NK-92 (cell line): ENCODE data around the gene UBE2D2.
"Not testable (repeated sequence)": the region's sequence is repeated elsewhere in the genome, so short reads cannot be mapped to it uniquely, and the experiment has no call there.

Source experiments
- DNase-seq: peaks from one replicate; lab custom pipeline; 2025; ENCODE audit not compliant: unreplicated experiment; lab: John Stamatoyannopoulos, UW

The UBE2D2 gene

GRCh38 chr5:139560752-139561654 is at the start of gene UBE2D2:
Gene UBE2D2, plus strand, starts transcription at chr5:139561339. Its CDS starts 453 bp downstream, at chr5:139561792.
- DNase-seq = peak; percentile 76

- no peak for DNase-seq
These were observed 48.3 kb upstream of the UBE2D2 start for GRCh38 chr5:139512786-139513390.

GRCh38 chr5:139513434-139513833 is 47.7 kb upstream of the UBE2D2 start:
- DNase-seq = peak; percentile 14

- no peak for DNase-seq
These were observed 47.2 kb upstream of the UBE2D2 start for GRCh38 chr5:139513852-139514485.

DNA sequence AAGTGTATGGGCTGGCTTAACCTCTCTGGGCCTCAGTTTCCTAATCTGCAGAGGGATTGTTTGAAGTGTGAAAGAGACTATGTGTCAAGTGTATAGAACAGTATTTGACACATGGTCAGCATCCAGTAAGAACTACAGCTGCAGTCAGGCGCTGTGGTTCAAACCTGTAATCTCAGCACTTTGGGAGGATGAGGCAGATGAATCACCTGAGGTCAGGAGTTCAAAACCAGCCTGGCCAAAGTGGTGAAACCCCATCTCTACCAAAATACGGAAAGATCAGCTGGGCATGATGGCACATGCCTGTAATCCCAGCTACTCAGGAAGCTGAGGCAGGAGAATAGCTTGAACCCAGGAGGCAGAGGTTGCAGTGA is 46.7 kb upstream of the UBE2D2 start:
- DNase-seq = no peak

DNA sequence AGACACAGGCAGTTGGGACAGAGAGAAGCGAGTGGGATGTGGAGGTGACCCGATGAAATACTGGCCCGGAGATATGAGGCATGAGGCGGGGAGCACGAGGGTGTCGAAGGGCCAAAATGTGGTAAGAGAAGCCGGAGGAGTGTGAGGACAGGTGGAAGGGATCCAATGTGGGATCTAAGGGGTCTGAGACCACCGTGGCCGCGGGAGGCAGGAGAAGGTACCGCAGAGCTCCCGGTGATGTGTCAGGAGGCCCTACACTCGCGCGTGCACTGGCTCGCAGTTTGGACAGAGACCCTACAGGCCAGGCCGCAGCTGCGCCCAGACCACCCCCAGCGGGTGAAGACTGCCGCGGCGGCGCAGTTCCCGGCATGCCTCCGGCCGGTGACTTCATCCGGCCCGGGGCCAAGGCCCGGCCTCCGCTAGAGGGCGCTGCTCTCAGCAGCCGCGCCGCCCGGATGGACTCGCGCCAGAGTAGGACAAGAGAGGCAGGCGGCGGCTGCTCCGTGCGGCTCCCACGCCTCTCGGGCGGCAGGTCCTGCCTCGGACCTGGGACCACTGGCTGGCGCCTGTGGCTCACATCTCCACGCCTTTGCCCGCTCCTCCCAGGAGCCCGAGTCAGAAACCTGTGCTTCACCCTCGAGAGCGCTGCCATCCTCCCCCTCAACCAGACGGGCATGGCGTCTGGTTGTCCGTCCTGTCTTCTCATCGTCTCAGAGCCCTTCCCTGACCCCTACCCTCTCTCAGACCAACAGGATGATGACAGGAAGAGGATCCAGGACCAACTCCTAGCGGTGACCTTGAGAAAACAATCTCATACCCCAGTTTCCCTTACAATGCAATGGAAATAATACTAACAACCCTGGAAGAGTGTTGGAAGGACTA is 43.2 kb upstream of the UBE2D2 start:
- no peak for DNase-seq

GRCh38 chr5:139523635-139524445 is 37.3 kb upstream of the UBE2D2 start:
- no peak for DNase-seq

DNA sequence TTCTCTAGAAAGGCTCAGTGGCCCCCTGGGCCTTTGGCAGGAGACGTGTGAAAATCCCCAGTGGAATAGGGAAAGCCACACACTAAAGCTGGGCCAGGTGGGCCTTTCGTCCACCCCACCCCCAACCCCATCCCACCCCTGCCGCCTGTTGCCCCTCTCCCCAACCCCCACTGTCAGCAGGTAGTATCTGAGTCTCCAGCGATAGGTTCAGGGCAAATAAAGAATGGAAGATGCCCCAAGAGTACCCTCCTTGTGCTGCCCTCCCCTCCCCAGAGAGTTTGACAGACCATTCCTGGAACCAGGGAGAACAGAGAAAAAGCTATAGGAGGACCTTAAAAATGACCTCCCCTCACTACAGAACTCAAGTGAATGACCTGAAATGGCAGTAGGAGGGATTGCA is 36.7 kb upstream of the UBE2D2 start:
- no peak for DNase-seq

DNA sequence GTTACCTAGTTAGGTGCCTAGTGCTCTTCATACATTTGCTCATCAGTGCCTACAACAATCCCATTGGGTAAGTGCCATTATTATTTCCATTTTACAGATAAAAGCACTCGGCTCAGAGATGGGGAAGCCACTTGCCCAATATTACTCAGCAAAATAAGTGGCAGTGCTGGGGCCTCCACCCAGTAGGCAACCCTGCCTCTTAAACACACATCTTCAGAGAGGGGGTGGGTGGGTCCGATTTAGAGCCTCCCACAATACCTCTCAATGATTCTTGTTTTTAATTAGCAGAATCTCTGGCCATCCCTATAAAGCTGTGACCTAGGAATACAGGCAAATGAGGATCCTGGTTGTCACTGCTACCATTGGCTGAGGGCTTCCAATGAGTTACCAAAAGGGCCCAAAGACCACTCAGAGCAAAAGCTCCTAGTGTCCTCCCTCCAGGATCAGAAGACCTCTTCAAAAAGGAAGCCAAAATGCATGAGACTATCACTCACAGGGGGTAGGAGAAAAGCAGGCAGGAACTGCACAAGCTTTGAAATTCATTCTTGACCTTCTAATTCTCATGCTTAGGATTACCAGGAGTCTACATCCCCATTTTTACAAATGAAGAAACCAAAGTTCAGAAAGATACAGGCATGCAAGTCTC is 36.1 kb upstream of the UBE2D2 start:
- DNase-seq = no peak

DNA sequence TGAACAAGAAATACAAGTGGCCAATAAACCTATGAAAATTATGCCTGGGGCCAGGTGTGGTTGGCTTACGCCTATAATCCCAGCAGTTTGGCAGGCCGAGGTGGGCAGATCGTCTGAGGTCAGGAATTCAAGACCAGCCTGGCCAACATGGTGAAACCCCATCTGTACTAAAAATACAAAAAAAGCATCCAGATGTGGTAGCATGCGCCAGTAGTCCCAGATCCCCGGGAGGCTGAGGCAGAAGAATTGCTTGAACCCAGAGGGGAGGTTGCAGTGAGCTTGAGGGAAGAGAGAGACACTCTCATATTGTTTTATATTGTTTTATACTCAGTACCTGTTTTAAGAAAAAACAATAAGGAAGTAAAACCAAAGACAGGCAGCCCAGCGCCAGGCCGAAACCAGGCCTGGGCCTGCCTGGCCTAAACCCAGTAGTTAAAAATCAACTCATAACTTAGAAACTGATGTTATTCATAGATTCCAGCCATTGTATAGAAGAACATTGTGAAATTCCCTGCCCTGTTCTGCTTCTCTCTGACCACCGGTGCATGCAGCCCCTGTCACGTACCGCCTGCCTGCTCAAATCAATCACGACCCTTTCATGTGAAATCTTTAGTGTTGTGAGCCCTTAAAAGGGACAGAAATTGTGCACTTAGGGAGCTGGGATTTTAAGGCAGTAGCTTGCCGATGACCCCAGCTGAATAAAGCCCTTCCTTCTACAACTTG is 35.4 kb upstream of the UBE2D2 start:
- DNase-seq = not testable (repeated sequence)

GRCh38 chr5:139526309-139527089 is 34.6 kb upstream of the UBE2D2 start:
- not testable (repeated sequence) for DNase-seq

DNA sequence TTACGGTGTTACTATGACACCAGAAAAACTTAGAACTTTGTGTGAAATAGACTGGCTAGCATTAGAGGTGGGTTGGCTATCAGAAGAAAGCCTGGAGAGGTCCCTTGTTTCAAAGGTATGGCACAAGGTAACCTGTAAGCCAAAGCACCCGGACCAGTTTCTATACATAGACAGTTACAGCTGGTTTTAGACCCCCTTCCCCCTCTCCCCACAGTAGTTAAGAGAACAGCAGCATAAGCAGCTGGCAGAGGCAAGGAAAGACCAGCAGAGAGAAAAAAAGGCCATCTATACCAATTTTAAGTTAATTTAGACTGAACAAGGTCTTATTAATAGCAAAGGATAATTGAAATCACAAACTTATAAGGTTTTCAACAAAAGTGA is 34.1 kb upstream of the UBE2D2 start:
- DNase-seq = not testable (repeated sequence)

GRCh38 chr5:139527896-139528467 is 33.2 kb upstream of the UBE2D2 start:
- DNase-seq = not testable (repeated sequence)

- DNase-seq = not testable (repeated sequence)
These were observed 32.4 kb upstream of the UBE2D2 start for GRCh38 chr5:139528695-139529094.

DNA sequence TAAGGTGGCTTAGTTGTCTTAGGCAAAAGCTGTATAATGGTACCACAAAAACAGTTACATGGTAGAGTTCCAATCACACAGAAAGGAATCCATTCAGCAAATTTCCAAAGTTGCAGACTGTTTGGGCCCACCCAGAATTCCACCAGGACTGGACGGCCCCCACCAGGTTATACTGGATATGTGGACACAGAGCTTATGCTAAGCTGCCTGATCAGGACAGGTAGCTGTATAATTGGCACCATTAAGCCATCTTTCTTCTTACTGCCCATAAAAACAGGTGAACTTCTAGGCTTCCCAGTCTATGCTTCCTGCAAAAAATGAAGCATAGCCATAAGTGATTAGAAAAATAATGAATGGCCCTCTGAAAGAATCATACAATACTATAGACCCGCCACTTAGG is 31.1 kb upstream of the UBE2D2 start:
- not testable (repeated sequence) for DNase-seq

- no peak for DNase-seq
These were observed 29.4 kb upstream of the UBE2D2 start for GRCh38 chr5:139531772-139532169.

GRCh38 chr5:139543423-139543991 is 17.6 kb upstream of the UBE2D2 start:
- DNase-seq = no peak
